ENCODE results near the gene KIF26A.

GRCh38 chr14:104205781-104206180 is 67.4 kb downstream of the KIF26A start:
- TF ChIP-seq ELF4 (IDR thresholded peaks at IDR 0.05) (no peak), FOXM1 (IDR thresholded peaks at IDR 0.05; ENCODE audit: borderline replicate concordance) (no peak), BHLHE40 (IDR thresholded peaks at IDR 0.05; ENCODE audit: borderline replicate concordance) (no peak), FOXA1 (IDR thresholded peaks at IDR 0.05) (no peak), TARDBP (IDR thresholded peaks at IDR 0.05) (no peak)

Measured in HEK293T (cell line).